OCI-LY3 (cell line): ENCODE data around the gene SCARB1.
"Not testable (repeated sequence)": the region's sequence is repeated elsewhere in the genome, so short reads cannot be mapped to it uniquely, and the experiment has no call there.

Experiments
- H2AFZ ChIP-seq: fragments of 200-600, 300-600 bp; shearing (Covaris generic); 2 replicates; pipeline ENCODE4 v1.6.0; 2014; ENCODE audit warnings: antibody characterized with exemption, low read depth, low read length
- H3K27ac ChIP-seq: fragments of 200-600, 300-600 bp; sonication (generic); 2 replicates; pipeline ENCODE4 v1.5.1; 2014; ENCODE audit warnings: mild to moderate bottlenecking, low read length, moderate library complexity, mixed read lengths
- H3K27me3 ChIP-seq: fragments of 200-600, 300-600 bp; sonication (generic); 2 replicates; pipeline ENCODE4 v1.6.1; 2014; ENCODE audit warnings: low read depth, low read length, mixed read lengths
- H3K36me3 ChIP-seq: fragments of 200-600, 300-600 bp; sonication (generic); replicated peaks from 2 replicates; pipeline ENCODE3; 2014; ENCODE audit warnings: low read depth, low read length, mixed read lengths
- H3K4me1 ChIP-seq: fragments of 300-600, 200-600 bp; sonication (generic); 2 replicates; pipeline ENCODE4 v1.6.1; 2014; ENCODE audit warnings: low read length, mixed read lengths
- H3K4me2 ChIP-seq: fragments of 200-600, 300-600 bp; sonication (generic); 2 replicates; pipeline ENCODE4 v1.6.1; 2014; ENCODE audit warnings: low read length, mixed read lengths
- H3K4me3 ChIP-seq: fragments of 300-600, 200-600 bp; sonication (generic); 2 replicates; pipeline ENCODE4 v1.5.1; 2014; ENCODE audit warnings: antibody characterized with exemption, mild to moderate bottlenecking, low read length, moderate library complexity
- H3K79me2 ChIP-seq: fragments of 300-600, 200-600 bp; shearing (Covaris generic); 2 replicates; pipeline ENCODE4 v1.6.1; 2014; ENCODE audit warnings: mild to moderate bottlenecking, low read length, mixed read lengths
- H3K9ac ChIP-seq: fragments of 300-600, 200-600 bp; shearing (Covaris generic); 2 replicates; pipeline ENCODE4 v1.6.0; 2014; ENCODE audit warnings: mild to moderate bottlenecking, low read length, moderate library complexity
- H3K9me3 ChIP-seq: fragments of 200-600, 300-600 bp; shearing (Covaris generic); 2 replicates; pipeline ENCODE4 v1.6.1; 2014; ENCODE audit warnings: low read length, mixed read lengths; ENCODE audit not compliant: insufficient read depth
- H4K20me1 ChIP-seq: fragments of 200-600, 300-600 bp; sonication (generic); 2 replicates; pipeline ENCODE4 v1.6.1; 2016; ENCODE audit warnings: low read length, mixed read lengths; ENCODE audit not compliant: insufficient read depth
- CTCF ChIP-seq: fragments of 200-600, 300-600 bp; sonication (generic); IDR thresholded peaks from 2 replicates; pipeline ENCODE4 v1.5.1; 2014; ENCODE audit warnings: antibody characterized with exemption, low read length, low read depth
- EZH2phosphoT487 ChIP-seq: fragments of 200-600 bp; shearing (Covaris generic); IDR thresholded peaks from 2 replicates; pipeline ENCODE4 v1.6.1; 2018; ENCODE audit warnings: antibody characterized with exemption, mixed run types, low read depth

Gene SCARB1

GRCh38 chr12:124901003-124901402 lies 37.3 kb upstream of the SCARB1 start:
- Histone ChIP-seq H3K36me3 (no peaks in the 10 kb centered on the region), H3K4me3 (no peak overlapping the region), H3K4me1 (peaks cover 33% of the 10 kb centered on the region), H3K9me3 (no peaks in the 10 kb centered on the region), H2AFZ (no peak overlapping the region), H3K4me2 (no peak overlapping the region), H3K79me2 (no peaks in the 10 kb centered on the region), H3K27me3 (peaks cover 6% of the 10 kb centered on the region; the same call in 1 of the 2 replicates), H4K20me1 (no peaks in the 10 kb centered on the region), H3K27ac (no peak overlapping the region), H3K9ac (no peak overlapping the region)
- TF ChIP-seq CTCF, result no peak
- no peak for TF ChIP-seq EZH2phosphoT487

- not testable (repeated sequence) for H3K27me3 ChIP-seq, H3K36me3 ChIP-seq, H3K9ac ChIP-seq, H3K27ac ChIP-seq, H3K4me2 ChIP-seq, H3K79me2 ChIP-seq, H3K9me3 ChIP-seq, H4K20me1 ChIP-seq, H3K4me3 ChIP-seq, H2AFZ ChIP-seq
- peaks cover 30% of the 10 kb centered on the region for H3K4me1 ChIP-seq
These were observed 36.7 kb upstream of the SCARB1 start for GRCh38 chr12:124900345-124900795.

GRCh38 chr12:124898923-124899294 lies 35.2 kb upstream of the SCARB1 start:
- Histone ChIP-seq H3K9ac (peak overlapping the region; percentile 43; the same call in 1 of the 2 replicates), H3K27ac (no peak overlapping the region), H3K4me3 (peak overlapping the region; percentile 72), H2AFZ (peak overlapping the region; percentile 33), H4K20me1 (no peaks in the 10 kb centered on the region), H3K27me3 (peaks cover 6% of the 10 kb centered on the region; the same call in 1 of the 2 replicates), H3K4me1 (peaks cover 35% of the 10 kb centered on the region), H3K4me2 (peak overlapping the region; percentile 89), H3K36me3 (no peaks in the 10 kb centered on the region), H3K9me3 (no peaks in the 10 kb centered on the region), H3K79me2 (no peaks in the 10 kb centered on the region)
- TF ChIP-seq EZH2phosphoT487 (no peak), CTCF (no peak)

- Histone ChIP-seq H3K4me2 (peak overlapping the region; percentile 89), H3K4me3 (peak overlapping the region; percentile 72), H3K9me3 (no peaks in the 10 kb centered on the region), H3K27ac (no peak overlapping the region), H3K9ac (peak overlapping the region; percentile 43; the same call in 1 of the 2 replicates), H2AFZ (peak overlapping the region; percentile 33), H3K27me3 (peaks cover 6% of the 10 kb centered on the region; the same call in 1 of the 2 replicates), H3K36me3 (no peaks in the 10 kb centered on the region), H3K79me2 (no peaks in the 10 kb centered on the region), H3K4me1 (peaks cover 40% of the 10 kb centered on the region), H4K20me1 (no peaks in the 10 kb centered on the region)
- TF ChIP-seq EZH2phosphoT487, result no peak
- TF ChIP-seq CTCF, result peak; percentile 72
These were observed 34.7 kb upstream of the SCARB1 start for GRCh38 chr12:124898200-124898922.
